Measurements from ENCODE around the gene RAD18.

DNA sequence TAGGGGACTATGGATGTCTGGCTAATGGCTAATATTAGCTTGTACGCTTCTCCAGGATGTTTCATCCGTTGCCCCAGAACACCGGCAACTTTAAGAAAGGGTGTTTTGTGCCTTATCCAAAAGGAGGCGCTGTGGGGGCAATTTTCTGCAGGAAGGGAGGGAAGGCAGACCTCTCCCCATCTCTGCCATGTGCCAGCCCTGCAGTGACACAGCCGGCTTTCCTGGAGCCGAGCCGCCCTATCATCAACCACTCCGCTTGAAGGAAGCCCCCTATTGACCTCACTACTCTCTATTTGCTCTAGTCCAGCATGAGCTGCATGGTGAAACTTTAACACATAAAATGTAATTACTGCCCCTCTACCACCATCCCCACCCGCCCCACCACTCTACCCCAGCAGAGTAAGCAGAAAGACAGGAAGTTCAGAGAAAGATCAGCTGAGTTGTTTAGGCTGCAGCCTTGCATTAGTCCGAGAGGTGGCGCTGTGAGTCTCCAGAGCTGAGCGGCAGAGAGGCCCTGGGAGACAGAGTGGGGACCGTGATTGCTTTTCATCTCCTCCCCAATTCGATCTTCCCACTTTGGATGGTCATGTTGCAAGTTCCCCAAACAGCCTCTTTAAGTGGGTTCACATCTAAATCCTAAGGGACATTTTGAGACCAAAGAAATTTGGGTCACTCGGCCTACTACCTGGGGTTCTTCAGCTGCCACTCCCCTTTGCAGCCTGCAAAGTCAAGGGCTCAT is 24.5 kb upstream of the RAD18 start:
- TF ChIP-seq, protein P1, sequence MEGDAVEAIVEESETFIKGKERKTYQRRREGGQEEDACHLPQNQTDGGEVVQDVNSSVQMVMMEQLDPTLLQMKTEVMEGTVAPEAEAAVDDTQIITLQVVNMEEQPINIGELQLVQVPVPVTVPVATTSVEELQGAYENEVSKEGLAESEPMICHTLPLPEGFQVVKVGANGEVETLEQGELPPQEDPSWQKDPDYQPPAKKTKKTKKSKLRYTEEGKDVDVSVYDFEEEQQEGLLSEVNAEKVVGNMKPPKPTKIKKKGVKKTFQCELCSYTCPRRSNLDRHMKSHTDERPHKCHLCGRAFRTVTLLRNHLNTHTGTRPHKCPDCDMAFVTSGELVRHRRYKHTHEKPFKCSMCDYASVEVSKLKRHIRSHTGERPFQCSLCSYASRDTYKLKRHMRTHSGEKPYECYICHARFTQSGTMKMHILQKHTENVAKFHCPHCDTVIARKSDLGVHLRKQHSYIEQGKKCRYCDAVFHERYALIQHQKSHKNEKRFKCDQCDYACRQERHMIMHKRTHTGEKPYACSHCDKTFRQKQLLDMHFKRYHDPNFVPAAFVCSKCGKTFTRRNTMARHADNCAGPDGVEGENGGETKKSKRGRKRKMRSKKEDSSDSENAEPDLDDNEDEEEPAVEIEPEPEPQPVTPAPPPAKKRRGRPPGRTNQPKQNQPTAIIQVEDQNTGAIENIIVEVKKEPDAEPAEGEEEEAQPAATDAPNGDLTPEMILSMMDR (conservative IDR thresholded peaks at IDR 0.05; ENCODE audit: low read depth, low read length), result peak; percentile 88
- no peak for TF ChIP-seq EZH2 (IDR thresholded peaks at IDR 0.05; ENCODE audit: borderline replicate concordance, low read depth, low read length, poor library complexity, severe bottlenecking)
